ENCODE results near the gene R3HCC1L.

The R3HCC1L gene

DNA sequence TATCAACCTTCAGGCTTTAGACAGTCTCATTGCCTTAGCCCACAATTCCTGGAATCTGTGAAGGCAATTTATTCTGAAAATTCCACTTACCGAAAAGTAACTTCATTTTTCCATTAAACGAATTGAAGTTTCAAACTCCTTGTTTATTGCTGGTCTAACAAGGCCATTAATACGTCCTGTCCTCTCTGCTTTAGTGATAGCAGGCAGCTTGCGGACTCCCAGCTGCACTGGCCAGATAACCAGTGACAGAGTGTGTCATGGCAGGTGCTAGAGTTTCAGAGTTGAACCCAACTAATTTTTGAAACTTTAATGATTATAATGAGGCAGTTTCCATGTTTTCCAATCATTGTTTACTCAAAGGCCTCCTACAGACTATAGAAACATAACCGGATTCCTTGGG, 102.4 kb downstream of the R3HCC1L start:
- TF ChIP-seq GATA3 (IDR thresholded peaks at IDR 0.05; ENCODE audit: low read depth, low read length) (no peak), GATA2 (IDR thresholded peaks at IDR 0.05; ENCODE audit: low read depth, low read length) (no peak)

DNA sequence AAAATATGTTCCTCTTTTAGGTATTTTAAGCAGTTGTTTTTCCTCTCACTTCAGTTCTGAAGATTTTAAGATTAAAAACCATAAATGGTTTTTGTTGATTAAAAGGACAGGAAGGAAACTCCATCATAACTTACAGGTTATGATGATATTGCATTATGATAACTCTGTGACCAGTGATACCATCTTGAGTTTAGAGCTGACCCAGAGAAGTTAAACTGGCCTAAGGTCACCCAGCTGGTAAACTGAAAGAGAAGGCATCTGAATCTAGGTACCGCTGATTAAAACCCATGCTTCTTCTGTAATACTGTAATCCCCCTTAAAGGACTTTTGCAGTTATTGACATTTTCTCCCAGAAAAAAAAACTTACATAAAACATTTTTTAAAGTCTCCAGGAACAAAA, 103.9 kb downstream of the R3HCC1L start:
- TF ChIP-seq GATA3 (IDR thresholded peaks at IDR 0.05; ENCODE audit: low read depth, low read length) (no peak), GATA2 (IDR thresholded peaks at IDR 0.05; ENCODE audit: low read depth, low read length) (no peak)

DNA sequence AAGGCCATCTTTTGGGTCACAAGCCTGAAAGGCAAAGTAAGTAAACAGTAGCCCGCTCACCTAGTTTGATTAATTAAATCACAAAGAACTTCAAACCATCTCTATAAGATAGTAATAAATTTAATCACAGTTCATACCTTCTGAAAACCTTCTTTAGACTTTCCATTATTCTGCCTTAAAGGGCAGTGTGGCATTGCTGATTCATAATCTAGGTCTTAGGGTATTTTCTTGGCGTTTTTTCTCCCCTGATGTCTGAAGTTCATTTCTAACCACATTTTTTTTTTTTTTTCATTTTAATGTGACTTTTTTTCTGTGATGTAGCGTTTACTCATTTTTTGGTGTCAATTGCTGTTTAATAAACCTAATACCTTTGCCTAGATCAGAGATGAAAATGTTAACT, 106.1 kb downstream of the R3HCC1L start:
- TF ChIP-seq GATA2 (IDR thresholded peaks at IDR 0.05; ENCODE audit: low read depth, low read length) = no peak
- TF ChIP-seq GATA3 (IDR thresholded peaks at IDR 0.05; ENCODE audit: low read depth, low read length) = no peak

DNA sequence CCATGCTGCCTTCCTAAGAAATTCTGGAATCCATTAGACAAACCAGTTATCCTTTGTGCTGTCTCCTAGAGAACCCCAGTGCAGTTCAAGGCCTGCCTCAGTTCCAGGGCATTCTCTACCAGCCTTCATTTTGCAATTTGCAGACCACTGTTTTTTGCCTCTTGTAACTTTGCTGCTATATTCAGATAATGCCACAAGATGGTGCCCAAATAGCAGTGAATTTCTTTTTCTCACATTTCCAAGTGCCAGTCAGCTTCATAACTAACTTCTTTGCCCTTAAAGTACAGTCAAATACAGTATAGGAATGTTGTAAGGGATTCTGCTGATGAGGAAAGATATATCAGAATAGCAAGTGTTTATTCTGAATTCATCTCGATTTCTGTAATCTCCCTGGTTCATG, 108.4 kb downstream of the R3HCC1L start:
- TF ChIP-seq GATA3 (IDR thresholded peaks at IDR 0.05; ENCODE audit: low read depth, low read length) = no peak
- no peak for TF ChIP-seq GATA2 (IDR thresholded peaks at IDR 0.05; ENCODE audit: low read depth, low read length)

DNA sequence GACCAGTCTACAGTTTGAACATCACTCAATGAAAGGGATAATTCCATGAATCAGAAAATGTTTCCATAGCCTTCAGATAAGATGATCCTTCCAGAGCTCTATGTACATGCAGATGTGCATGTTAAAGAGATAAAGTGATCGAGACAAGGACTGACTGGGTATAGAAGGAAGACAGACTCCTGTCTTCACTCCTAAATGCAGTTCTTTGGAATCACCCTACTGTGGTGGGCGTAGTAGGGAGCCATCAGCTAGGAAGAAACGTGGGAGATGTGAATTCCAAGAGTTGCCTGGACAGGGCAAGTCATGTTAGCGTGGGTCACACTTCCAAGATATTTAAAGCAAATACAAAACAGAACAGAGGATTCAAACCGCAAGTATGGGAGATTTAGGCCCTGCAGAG, 109.7 kb downstream of the R3HCC1L start:
- TF ChIP-seq GATA3 (IDR thresholded peaks at IDR 0.05; ENCODE audit: low read depth, low read length) (no peak), GATA2 (IDR thresholded peaks at IDR 0.05; ENCODE audit: low read depth, low read length) (no peak)

DNA sequence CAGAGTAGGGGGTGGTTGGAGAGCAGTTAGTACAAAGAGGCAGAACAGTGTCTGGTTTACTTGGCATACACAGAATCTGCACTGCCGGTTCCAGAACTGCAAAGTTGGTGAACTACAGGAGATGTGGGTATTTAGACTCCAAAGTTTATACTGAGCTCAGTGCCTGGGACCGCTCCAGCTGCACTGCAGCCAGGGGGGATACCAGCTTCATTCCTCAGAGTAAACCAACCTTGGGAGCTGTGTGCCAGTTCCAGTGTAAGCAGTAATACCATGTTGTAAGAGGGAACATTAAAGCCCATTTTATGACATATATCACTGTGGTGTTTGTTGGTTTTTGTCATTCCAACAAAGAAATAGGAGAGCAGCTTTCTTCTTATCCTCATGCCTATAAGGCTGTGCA, 110.1 kb downstream of the R3HCC1L start:
- no peak for TF ChIP-seq GATA3 (IDR thresholded peaks at IDR 0.05; ENCODE audit: low read depth, low read length)
- no peak for TF ChIP-seq GATA2 (IDR thresholded peaks at IDR 0.05; ENCODE audit: low read depth, low read length)

DNA sequence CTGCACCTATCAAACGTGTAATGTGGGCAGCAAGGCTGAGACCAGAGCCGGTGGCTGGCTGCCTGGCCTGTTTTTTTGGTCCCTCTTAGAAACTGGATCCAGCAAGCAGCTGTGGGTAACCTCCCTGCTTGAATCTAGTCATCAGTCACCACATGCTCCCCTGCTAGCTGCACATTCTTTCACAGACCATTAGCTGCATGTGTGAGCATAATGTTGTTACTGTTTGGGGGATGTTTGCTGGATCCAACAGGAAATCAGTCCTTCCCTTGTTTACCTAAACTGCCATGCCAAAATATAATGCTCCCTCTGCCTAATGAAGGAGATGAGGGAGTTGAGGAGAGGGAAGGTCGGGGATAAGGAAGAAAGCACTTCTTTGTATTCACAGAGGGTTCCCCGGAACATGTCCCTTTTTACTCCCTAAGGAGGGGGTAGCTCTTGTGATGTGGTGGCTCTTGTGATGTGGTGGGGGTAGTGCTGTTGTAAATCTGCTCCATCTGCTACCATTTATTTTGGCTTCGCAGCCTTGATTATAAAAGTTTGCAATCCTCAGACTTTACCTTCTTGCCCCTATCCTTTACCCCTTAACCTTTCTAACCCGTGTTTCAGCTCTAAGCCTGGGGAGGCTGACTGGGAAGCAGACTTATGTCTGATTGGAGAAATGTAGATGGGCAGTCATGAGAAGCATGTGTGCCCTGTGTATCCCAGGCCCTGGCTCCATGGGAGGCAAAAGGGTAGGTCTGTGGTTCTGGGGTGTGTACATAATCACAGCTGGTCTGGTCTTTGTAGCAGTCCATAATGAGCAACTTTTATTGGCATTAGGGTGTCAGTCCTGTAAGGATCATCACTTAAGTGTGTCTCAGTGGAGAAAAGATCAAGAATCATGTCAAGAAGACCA, 112.7 kb downstream of the R3HCC1L start:
- TF ChIP-seq GATA3 (IDR thresholded peaks at IDR 0.05; ENCODE audit: low read depth, low read length) (no peak), GATA2 (IDR thresholded peaks at IDR 0.05; ENCODE audit: low read depth, low read length) (no peak)

DNA sequence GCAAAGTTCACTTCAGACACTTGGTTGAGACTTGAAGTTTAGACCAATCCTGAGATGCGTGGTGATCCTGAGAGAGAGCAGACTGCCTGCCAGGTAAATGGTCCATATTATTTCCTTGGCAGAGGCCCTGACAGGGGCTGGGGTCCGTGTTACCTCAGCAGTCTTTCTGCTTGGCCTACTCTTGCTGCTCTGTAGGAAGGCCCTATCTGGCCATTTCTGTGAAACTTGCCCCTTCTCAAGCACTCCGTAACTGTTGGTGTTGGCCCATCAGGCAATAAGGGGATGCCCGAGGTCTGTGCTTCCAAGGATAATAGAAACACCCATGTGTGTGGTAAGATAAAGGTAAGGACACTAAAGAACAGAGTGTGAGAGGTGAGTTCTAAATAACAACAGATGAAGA, 113.6 kb downstream of the R3HCC1L start:
- no peak for TF ChIP-seq GATA3 (IDR thresholded peaks at IDR 0.05; ENCODE audit: low read depth, low read length)
- no peak for TF ChIP-seq GATA2 (IDR thresholded peaks at IDR 0.05; ENCODE audit: low read depth, low read length)

DNA sequence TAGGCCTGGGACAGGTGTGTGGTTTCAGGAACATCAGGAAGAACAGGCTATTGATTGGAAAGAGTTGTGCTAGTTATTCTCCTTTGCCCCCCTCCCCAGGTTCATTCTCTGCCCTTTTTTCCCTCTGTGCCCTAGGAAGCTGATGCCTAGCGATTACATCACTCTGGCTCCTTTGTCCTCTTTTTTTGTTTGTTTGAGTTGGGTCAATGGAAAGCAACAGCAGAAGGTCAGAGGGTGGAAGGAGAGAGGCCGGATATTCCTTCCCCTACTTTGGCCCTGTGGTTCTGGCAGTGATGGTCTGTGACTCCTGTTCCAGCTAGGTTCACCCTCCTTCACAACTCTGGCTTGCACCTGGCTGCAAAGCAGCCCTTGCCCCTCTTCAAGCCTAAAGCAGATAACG, 114.7 kb downstream of the R3HCC1L start:
- TF ChIP-seq GATA2 (IDR thresholded peaks at IDR 0.05; ENCODE audit: low read depth, low read length) (no peak), GATA3 (IDR thresholded peaks at IDR 0.05; ENCODE audit: low read depth, low read length) (no peak)

DNA sequence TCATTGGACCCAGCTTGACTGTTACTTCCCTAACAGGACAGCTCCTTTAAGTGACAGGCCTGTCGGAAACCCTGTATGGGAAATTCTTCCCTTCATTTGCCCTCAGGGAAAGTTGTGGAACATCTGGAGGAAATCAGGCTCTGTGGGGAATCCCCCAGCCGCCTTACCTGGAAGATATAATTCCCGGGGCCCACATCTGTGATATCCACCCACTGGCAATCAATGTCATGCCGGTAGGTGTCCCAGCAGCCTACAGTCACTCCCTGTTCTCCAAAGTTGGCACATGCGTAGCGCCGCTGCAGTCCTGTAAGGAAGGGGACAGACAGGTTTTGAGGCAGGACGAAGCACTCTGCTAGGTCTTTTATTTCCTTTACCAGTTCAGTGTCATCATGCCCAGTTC, 116.9 kb downstream of the R3HCC1L start:
- TF ChIP-seq GATA2 (IDR thresholded peaks at IDR 0.05; ENCODE audit: low read depth, low read length) (no peak), GATA3 (IDR thresholded peaks at IDR 0.05; ENCODE audit: low read depth, low read length) (no peak)

DNA sequence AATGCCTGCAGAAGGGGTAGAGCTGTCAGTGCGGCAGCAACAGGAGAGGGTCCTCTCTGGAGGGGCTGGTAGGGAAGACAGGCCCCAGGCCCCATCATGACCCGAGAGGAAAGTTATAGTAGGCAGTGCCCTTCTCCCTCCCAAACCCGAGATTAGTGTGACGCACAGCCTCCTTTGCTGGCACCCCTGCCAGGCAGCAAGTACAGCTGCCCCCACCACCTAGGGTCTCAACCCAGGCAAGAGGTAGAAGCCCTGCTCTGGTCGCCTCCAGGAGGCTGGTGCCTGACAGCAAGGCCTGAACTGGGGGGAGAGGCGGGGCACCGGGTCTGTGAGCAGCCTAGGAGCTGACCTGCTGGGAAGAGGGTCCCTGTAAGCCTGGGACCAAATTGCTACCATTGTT, 118.0 kb downstream of the R3HCC1L start:
- TF ChIP-seq GATA3 (IDR thresholded peaks at IDR 0.05; ENCODE audit: low read depth, low read length) = no peak
- TF ChIP-seq GATA2 (IDR thresholded peaks at IDR 0.05; ENCODE audit: low read depth, low read length) = no peak

DNA sequence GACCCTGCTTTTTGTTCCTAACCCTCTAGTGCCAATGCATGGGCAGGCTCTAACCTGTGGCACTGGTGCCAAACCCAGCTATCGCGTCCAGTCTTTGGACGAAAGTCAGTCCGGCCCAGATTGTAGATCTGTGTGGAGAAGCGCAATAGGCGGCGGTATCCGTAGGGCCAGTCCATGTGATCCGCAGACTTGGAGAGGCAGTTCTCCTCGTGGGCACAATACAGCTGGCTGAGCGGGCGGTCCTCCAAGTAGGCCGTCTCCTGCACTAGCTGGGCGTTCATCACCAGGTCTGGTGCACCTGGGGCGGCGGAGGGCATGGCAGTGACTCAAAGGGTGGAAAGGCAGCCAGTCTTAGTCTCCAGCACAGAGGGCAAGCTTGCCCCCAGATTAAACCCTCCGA, 119.0 kb downstream of the R3HCC1L start:
- TF ChIP-seq GATA3 (IDR thresholded peaks at IDR 0.05; ENCODE audit: low read depth, low read length) (no peak), GATA2 (IDR thresholded peaks at IDR 0.05; ENCODE audit: low read depth, low read length) (no peak)

DNA sequence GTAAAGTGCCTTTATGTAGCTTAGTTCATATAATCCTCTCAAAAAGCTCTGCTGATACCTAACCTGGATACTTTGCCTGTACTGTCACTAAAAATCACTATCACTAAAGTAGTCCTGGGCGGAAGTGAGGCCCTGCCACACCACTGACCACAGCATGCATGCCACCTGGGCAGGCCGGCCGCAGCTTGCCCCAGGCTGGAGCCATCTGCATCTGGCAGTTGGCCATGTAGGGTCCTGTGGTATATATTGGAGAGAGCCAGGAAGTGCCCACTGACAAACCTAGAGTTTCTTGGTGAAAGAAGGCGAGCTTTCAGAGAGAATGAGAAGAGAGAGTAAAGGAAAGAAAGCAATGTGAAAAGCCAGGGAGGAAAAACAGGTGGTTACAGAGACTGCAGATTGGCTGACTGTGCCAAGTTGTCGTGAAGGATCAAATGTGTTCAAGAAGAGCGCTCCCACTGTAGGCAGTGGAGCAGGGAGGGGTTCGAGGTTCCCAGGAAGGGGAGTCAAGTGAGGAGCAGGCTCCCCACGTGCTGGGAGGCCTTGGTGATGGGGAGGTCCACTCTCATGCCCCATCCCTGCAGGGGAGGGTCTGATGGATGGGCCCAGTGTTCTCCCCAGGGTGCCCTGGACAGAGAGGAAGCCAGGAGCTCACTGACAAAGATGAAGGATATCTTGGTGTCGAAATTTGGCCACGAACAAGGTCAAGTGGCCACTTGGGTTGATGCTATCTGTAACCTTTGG, 119.9 kb downstream of the R3HCC1L start:
- no peak for TF ChIP-seq GATA3 (IDR thresholded peaks at IDR 0.05; ENCODE audit: low read depth, low read length)
- TF ChIP-seq GATA2 (IDR thresholded peaks at IDR 0.05; ENCODE audit: low read depth, low read length) = no peak

DNA sequence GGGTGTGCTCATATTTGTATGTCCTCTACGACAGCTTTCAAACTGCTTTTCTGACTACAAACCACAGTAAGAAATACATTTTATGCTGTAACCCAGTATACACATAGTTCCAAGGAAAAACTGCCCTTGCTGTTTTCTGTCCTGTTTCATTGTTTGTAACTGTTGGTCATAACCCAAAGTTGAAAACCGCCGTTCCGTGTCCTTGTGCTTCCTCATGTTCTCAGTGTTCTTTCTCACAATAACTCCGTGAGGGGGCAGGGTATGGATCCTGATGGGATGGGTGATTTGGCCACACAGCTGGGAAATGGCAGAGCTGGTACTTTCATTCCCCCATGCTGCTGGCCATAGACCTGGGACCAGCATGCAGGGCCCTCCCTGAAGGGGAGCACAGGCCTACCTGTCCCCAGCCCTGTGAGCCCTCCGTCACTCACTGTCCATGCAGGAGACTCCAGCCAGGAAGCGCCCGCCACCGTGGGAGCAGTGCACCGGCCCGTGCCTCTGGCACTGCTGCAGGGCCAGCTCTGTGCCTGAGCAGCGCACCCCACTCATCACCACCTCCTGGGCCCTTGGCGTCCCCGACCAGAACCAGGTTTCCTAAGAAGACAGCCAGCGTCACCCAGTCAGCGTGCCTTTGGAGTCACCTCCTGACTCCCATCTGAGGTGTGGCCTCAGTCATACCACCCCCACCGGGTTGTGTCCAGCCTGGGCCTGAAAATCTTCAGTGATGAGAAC, 120.9 kb downstream of the R3HCC1L start:
- TF ChIP-seq GATA2 (IDR thresholded peaks at IDR 0.05; ENCODE audit: low read depth, low read length) (no peak), GATA3 (IDR thresholded peaks at IDR 0.05; ENCODE audit: low read depth, low read length) (no peak)

Measured in SH-SY5Y (cell line).